GM12874 (cell line): ENCODE data around the gene MX1.

Experiments
- TF ChIP-seq, protein P1 (sequence below): IDR thresholded peaks from 2 replicates; pipeline ENCODE4 v1.5.1; 2011; ENCODE audit warnings: low read depth, mild to moderate bottlenecking, control low read depth, low read length, moderate library complexity; ENCODE audit not compliant: insufficient read depth

Gene MX1

DNA sequence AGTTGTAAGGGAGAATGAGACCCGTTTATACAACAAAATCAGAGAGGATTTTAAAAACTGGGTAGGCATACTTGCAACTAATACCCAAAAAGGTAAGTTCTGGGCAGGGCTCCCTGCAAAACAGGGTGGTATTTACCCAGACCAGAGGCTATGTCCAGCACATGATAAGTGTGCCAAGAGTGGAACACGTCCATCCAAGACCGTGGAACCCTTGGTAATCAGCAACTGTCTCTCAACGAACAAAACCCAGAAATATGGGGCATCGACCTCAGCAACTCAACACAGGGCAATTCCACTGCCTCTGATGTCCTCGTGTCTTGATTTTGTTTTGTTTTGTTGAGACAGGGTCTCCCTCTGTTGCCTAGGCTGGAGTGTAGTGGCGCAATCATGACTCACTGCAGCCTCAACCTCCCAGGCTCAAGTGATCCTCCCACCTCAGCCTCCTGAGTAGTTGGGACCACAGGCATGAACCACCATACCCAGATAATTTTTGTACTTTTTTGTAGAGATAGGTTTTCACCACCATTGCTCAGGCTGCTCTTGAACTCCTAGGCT, 26.7 kb upstream of the MX1 start:
- TF ChIP-seq, protein P1, sequence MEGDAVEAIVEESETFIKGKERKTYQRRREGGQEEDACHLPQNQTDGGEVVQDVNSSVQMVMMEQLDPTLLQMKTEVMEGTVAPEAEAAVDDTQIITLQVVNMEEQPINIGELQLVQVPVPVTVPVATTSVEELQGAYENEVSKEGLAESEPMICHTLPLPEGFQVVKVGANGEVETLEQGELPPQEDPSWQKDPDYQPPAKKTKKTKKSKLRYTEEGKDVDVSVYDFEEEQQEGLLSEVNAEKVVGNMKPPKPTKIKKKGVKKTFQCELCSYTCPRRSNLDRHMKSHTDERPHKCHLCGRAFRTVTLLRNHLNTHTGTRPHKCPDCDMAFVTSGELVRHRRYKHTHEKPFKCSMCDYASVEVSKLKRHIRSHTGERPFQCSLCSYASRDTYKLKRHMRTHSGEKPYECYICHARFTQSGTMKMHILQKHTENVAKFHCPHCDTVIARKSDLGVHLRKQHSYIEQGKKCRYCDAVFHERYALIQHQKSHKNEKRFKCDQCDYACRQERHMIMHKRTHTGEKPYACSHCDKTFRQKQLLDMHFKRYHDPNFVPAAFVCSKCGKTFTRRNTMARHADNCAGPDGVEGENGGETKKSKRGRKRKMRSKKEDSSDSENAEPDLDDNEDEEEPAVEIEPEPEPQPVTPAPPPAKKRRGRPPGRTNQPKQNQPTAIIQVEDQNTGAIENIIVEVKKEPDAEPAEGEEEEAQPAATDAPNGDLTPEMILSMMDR: no peak

DNA sequence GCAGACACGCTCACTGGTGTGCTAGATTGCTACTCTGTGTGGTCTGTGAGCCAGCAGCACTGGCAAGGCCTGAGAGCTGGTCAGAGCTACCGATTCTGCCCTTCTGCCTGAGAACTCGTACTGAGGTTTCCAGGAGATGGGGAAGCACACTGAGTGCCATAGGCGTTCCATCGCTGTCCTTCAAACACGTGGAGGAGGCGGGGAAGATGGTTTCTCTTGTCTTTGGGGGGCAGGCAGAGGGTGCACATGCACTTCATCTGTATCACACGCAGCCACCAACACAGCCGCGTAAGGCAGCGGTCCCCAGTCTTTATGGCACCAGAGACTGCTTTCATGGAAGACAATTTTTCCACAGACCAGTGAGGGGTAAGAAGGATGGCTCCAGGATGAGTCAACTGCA, 23.8 kb upstream of the MX1 start:
- TF ChIP-seq, protein P1: no peak

DNA sequence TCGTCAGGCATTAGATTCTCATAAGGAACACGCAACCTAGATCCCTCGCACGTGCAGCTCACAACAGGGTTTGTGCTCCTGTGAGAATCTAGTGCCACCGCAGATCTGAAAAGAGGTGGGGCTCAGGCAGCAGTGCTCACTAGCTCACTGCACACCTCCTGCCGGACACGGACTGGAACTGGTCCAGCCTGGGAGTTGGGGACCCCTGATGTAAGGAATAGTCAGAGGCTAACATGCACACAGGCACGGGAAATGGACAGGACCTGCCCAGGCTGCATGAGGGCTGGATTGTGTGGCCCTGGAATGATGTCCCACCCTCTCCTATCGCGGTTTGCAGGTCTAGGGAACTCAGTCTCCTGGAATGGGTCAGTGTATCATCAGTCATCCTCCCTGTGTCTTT, 23.2 kb upstream of the MX1 start:
- TF ChIP-seq, protein P1: no peak

GRCh38 chr21:41403331-41403730, 22.7 kb upstream of the MX1 start:
- TF ChIP-seq, protein P1: no peak

DNA sequence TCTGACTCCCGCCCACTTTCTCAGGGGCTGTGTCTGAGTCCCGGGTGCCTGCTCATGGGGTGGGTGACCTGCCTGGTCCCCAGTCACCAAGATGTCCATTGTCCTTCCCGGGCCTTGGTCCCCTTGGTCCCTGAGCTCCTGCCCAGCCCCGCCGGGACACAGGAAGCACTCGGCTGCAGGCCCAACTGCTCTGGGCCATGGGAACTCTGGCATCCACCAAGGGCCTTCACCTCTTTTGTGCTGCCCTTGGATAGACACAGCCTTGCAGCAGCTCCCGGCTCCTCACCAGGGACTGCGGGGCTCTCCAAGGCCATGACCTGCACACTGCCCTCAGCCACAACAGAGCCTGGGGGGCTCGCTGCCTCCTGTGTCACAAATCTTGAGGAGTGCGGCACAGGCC, 22.1 kb upstream of the MX1 start:
- TF ChIP-seq, protein P1: no peak

GRCh38 chr21:41405321-41405720, 20.7 kb upstream of the MX1 start:
- TF ChIP-seq, protein P1: no peak

DNA sequence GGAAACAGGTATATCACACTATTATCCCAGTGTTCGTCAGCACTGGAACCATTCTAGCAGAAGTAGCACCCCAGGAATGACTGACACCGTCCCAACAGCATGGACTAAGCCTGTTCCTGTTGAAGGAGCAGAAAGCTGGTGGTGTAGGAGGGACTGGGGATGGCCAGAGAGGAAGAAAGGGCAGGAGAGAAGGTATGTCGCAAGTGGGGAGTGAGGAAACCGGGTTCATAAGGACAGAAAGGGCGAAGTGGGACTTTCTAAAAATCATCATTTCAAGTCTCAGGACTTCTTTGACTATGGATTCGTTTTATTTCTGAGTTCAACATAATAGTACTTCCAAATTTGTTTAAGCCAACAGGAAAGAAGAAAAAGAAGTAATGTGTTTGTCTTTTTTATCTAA, 19.7 kb upstream of the MX1 start:
- TF ChIP-seq, protein P1: no peak
